ENCODE measurements around the gene ZNF296.

The ZNF296 gene

DNA sequence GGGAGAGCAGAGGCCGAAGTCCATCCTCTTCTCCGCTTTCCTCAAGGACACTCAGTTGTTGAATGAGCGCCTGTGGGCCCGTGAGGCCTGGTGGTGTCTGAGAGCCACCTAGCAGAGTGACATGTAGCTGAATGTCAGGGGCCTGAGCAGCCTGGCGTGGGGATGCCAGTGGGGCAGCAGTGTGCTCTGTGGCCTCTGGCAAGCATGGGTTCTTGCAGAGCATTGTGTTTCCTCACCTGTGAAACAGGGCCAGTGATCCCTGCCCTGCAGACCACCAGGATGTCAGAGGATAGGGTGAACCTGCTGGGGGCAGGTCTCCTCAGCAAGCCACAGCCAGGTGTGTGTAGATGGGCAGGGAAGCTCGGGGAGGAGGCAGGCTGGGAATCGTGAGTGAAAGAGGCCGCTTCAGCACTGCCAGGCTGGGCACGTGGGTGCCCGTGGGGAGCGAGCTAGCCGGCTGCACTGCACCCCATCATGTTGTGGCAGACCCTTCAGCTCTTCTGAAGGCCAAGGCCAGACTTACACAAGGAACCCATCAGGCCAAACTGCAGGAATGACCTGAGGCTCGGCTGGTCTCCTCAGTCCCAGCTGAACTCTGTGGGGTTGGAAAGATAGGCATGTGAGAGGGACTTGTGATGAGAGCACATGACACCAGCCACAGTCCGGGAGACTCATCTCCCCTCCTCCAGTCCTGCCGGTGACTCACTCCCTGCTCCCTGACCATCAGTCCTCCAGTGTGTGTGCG, 21.7 kb upstream of the ZNF296 start:
- TF ChIP-seq, protein P1, sequence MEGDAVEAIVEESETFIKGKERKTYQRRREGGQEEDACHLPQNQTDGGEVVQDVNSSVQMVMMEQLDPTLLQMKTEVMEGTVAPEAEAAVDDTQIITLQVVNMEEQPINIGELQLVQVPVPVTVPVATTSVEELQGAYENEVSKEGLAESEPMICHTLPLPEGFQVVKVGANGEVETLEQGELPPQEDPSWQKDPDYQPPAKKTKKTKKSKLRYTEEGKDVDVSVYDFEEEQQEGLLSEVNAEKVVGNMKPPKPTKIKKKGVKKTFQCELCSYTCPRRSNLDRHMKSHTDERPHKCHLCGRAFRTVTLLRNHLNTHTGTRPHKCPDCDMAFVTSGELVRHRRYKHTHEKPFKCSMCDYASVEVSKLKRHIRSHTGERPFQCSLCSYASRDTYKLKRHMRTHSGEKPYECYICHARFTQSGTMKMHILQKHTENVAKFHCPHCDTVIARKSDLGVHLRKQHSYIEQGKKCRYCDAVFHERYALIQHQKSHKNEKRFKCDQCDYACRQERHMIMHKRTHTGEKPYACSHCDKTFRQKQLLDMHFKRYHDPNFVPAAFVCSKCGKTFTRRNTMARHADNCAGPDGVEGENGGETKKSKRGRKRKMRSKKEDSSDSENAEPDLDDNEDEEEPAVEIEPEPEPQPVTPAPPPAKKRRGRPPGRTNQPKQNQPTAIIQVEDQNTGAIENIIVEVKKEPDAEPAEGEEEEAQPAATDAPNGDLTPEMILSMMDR (conservative IDR thresholded peaks at IDR 0.05; ENCODE audit: low read depth, low read length): no peak
- DNase-seq (ENCODE audit: low read depth): peak; percentile 98

DNA sequence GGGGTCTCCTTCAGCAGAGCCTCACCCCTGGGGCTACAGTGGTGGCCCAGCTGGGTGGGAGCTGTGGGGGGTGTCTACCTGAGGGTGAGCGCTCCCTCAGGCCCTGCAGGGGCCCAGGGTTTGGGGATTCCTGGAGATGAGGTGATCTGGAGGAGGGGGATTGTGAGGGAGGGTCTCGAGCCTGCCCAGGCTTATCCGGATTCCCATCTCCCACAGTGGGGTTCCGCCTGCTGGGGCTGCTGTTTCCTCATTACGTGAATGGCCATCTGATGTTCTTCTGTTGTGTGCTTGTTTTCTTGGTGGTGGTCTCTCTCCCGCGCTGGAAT, 21.1 kb upstream of the ZNF296 start:
- no peak for DNase-seq (ENCODE audit: low read depth)
- TF ChIP-seq, protein P1 (conservative IDR thresholded peaks at IDR 0.05; ENCODE audit: low read depth, low read length): no peak
- no peak overlapping the region for H3K4me3 ChIP-seq (ENCODE audit: low read depth, low read length)

More for the DNA sequence above, 21.7 kb upstream of the ZNF296 start:
- peak overlapping the region; percentile 4 for H3K4me3 ChIP-seq (ENCODE audit: low read depth, low read length)

DNA sequence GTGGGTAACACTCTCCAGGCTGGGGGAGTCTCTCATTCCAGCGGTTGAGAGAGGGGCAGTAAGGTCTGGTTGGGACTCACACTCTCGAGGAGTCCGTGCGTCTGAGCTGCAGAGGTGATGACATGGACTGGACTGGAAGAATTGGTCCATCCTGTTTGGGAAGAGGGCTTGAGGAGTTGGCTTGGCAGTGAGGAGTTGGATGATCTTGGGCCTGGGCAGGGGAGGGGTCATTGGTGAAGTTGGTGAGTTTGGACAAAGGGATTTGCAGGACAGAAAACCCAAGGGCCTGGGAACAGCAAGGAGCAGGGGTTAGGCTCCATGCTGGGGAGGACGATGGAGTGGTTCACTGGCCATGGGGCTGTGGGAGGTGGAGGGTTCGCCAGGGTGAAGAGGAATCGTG, 20.4 kb upstream of the ZNF296 start:
- H3K4me3 ChIP-seq (ENCODE audit: low read depth, low read length): no peak overlapping the region
- no peak for DNase-seq (ENCODE audit: low read depth)
- TF ChIP-seq, protein P1 (conservative IDR thresholded peaks at IDR 0.05; ENCODE audit: low read depth, low read length): no peak

DNA sequence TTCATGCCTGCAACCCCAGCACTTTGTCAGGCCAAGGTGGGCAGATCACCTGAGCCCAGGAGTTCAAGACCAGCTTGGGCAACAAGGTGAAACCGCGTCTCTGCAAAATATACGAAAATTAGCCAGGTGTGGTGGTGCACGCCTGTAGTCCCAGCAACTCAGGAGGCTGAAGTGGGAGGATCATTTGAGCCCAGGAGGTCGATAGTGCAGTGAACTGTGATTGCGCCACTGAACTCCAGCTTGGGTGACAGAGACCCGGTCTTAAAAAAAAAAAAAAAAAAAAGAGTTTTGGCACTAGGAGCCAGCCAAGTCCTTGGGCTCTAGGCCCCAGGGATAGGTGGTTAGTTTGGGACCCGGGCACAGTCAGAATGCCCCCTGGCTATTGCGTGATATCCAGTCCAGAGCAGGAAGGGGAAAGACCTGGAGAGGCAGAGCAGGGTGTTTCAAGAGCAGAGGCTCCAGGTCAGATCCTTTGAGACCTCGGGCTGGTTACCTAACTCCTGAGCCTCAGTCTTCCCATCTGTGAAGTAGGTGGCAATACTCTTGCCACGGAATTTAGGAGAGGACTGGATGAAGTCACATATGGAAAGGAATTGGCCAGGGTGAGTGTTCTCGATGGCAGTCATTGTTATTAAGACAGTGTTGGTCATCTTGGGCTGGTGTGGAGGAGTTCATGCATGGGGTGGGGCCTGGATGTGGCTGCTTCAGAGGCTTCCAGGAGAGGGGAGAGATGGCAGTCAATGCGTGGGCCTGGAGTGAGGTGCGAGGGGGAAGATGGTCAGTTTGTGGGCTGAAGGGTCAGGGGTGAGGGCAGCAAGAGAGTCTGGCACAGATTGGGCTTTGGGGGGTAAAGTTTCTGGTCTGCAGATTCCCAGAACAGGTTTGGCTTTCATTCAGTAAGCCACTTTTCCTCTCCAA, 19.5 kb upstream of the ZNF296 start:
- no peak overlapping the region for H3K4me3 ChIP-seq (ENCODE audit: low read depth, low read length)
- DNase-seq (ENCODE audit: low read depth): no peak
- TF ChIP-seq, protein P1 (conservative IDR thresholded peaks at IDR 0.05; ENCODE audit: low read depth, low read length): no peak

DNA sequence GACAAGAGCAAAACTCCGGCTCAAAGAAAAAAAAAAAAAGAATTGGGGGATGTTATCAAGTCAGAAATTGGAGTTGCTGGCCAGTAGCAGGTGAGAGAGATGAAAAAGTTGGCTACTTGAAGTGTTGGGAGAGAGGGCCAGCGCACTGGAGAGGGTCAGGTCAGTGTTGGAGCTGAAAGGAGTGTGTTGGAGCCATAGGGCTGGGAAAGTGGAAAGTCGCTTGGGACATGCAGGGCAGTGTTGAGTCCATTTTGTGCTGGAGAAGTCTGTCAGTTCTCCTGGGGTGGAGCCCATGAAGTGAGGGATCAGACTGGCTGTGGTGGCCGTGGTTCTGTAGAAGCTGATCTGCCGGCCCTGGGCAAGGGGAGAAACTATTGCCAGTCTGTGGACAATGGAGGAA, 18.4 kb upstream of the ZNF296 start:
- H3K4me3 ChIP-seq (ENCODE audit: low read depth, low read length): peak overlapping the region; percentile 27
- TF ChIP-seq, protein P1 (conservative IDR thresholded peaks at IDR 0.05; ENCODE audit: low read depth, low read length): no peak
- no peak for DNase-seq (ENCODE audit: low read depth)

DNA sequence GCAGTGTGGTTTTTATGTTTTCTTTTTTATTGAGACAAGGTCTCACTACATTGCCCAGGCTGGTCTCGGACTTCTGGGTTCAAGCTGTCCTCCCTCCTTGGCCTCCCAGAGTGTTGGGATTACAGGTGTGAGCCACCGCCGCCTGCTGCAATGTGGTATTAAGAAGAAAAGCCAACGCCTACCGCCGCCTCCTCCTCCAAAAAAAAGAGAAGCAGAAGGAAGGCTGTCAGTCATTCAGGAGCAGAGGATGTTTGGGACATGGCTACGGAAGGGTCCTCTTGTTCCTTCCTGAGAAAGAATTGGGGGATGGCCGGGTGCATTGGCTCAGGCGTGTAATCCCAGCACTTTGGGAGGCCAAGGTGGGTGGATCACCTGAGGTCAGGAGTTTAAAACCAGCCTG, 17.9 kb upstream of the ZNF296 start:
- DNase-seq (ENCODE audit: low read depth): no peak
- peak overlapping the region; percentile 73 for H3K4me3 ChIP-seq (ENCODE audit: low read depth, low read length)
- TF ChIP-seq, protein P1 (conservative IDR thresholded peaks at IDR 0.05; ENCODE audit: low read depth, low read length): no peak
